GM18951 (cell line): ENCODE measurements around the gene ADPRHL1.
"Not testable (repeated sequence)": the region's sequence is repeated elsewhere in the genome, so short reads cannot be mapped to it uniquely, and the experiment has no call there.

ENCODE experiments used
- POLR2A ChIP-seq: IDR thresholded peaks from 4 replicates; pipeline ENCODE4 v1.6.1; 2011; ENCODE audit warnings: mild to moderate bottlenecking; ENCODE audit not compliant: insufficient read length, insufficient read depth; ENCODE audit errors: extremely low read depth
- in situ Hi-C: fragments of 300-500 bp; cut with MboI; formaldehyde crosslinking; loops from one replicate; pipeline ENCODE4 v1.12.0; 2022; ENCODE audit warnings: low sequenced_read_pairs, mixed read lengths, inconsistent platforms; ENCODE audit not compliant: unreplicated experiment

ADPRHL1 gene

DNA sequence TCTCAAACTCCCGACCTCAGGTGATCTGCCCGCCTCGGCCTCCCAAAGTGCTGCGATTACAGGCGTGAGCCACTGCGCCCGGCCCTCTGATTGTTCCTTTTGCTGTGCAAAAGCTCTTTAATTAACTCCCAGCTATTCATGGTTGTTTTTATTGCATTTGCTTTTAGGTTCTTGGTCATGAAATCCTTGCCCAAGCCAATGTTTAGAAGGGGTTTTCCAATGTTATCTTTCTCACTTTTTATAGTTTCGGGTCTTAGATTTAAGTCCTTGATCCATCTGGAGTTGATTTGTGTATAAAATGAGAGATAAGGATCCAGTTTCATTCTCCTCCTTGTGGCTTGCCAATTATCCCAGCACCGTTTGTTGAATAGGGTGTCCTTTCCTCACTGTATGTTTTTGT lies 70.2 kb downstream of the ADPRHL1 start:
- TF ChIP-seq POLR2A: no peak
- in situ Hi-C loops: no loop called here

DNA sequence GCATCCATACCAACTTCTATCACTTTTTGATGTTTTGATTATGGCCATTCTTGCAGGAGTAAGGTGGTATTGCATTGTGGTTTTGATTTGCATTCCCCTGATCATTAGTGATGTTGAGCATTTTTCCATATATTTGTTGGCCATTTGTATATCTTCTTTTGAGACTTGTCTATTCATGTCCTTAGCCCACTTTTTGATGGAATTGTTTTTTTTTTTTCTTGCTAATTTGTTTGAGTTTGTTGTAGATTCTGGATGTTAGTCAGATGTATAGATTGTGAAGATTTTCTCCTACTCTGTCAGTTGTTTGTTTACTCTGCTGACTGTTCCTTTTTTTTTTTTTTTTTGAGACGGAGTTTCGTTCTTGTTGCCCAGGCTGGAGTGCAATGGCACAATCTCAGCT lies 70.7 kb downstream of the ADPRHL1 start:
- in situ Hi-C loops: not testable (repeated sequence)

DNA sequence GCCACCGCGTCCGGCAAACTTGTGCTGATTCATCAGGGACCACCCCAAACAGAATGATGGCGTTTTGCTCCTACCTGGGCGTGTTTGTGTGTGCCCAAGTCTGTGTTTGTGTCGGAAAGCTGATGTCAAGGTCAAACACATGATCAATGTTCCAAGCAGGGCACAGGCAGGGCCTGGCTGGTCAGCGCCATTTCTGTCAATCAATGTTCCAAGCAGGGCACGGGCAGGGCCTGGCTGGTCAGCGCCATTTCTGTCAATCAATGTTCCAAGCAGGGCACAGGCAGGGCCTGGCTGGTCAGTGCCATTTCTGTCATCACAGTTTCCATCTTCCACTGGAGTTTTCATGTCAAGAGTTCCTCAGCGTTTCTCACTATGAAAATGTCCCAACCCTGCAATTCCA lies 74.5 kb downstream of the ADPRHL1 start:
- no peak for TF ChIP-seq POLR2A
- in situ Hi-C loops: no loop called here

DNA sequence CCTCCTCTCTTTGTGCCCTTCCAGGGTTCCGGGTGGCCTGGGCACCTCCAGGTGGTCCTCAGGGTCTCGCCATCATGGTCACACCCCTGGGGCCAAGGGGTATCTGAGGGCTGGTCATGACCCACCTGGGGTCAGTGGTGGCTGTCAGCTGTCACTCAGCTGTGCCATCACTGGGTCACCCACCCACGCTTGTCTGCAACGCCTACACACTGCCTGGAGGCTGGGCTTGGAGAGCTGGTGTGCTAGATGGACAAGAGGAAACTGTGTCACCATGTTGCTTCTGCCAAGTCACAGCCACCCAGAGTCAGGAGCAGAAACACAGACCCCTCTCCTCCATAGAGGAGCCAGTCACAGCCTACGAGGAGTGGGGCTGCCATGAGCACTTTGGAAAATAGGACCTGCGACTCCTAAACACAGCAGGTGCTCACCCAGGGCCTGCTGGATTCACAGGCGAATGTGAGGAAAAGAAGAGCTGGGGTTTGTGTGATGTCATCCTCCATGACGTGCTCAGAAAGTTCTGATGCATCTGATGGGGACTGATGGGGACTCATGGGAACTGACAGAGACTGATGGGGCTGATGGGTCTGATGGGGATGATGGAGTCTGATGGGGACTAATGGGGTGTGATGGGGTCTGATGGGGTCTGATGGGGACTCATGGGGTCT lies 78.6 kb downstream of the ADPRHL1 start:
- TF ChIP-seq POLR2A: no peak
- in situ Hi-C loops: no loop called here

DNA sequence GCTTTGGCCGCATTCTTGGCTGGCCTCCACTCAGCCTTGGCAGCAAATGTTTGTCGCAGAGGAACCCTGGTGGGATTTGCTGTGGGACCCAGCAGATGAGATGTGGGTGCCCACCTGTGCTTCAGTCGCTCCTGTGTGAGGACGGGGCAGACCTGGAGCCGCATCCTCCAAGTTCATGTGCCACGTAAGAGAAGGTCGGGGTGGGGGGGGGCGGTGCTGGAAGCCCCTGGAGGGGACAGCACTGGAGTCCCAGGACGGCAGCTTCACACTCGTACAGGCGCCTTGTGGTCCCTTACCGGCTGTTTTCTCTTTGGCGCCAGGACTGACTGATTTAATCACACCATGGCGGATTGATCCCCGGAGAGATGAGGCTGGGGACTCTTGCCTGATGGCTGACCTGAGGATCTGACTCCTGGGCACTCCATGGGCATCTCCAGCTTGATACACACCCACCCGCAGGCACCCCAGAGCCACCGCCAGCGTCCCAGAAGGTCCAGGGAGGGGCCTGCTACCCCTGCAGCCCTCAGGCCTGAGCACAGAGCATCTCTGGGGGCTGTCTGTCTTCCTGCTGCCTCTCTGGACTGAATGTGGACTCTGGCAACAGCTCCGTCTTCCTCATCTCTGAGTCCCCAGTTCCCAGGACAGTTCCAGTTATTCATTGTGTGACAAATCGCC lies 79.3 kb downstream of the ADPRHL1 start:
- in situ Hi-C loops: no loop called here
- no peak for TF ChIP-seq POLR2A

DNA sequence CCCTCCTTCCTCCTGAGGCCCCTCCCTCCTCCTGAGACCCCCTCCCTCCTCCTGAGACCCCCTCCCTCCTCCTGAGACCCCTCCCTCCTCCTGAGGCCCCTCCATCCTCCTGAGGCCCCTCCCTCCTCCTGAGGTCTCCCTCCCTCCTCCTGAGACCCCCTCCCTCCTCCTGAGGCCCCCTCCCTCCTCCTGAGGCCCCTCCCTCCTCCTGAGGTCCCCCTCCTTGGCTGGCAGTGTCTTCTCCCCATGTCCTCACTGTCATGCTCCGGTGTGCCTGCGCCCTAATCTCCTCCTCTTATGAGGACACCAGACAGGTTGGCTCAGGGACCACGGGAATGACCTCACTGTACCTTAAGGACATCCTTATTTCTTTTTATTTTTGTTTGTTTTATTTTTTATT lies 81.6 kb downstream of the ADPRHL1 start:
- in situ Hi-C loops: not testable (repeated sequence)

DNA sequence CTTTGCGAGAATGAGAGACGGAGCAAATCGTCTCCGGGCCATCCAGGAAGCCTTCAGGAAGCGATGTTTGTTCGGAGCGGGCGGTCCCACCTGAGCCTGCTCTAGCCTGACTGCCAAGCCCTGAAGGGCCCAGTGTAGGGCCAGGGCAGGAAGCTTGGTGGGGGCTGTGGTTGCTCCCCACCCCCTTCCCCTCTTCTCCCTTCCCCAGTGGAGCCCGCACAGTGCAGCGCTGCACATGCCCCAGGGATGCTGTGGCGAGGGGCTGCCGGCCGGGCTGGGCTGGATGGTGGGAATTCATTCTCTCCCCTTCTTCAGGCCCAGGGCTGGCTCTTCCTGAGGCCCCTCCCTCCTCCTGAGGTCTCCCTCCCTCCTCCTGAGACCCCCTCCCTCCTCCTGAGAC lies 82.2 kb downstream of the ADPRHL1 start:
- in situ Hi-C loops: no loop called here
- no peak for TF ChIP-seq POLR2A

DNA sequence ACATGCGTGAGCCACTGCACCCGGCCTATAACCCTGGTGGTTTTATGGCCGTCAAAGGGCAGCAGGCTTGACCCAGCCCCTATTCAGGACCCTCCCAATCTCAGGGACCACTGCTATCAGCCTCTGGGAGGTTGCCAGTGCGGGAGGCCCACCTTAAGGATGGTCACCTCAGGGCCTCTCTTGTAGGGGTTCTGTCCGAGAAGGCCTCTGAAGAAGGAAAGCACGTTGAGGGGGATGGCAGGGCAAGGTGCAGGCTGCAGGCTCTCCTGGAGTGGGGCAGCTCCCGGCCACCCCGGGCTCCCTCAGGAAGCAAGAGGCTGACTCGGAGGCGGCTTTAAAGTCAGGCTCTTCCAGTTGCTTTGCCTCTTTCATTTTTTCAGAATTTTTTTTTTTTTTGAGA lies 83.4 kb downstream of the ADPRHL1 start:
- in situ Hi-C loops: no loop called here
- no peak for TF ChIP-seq POLR2A

DNA sequence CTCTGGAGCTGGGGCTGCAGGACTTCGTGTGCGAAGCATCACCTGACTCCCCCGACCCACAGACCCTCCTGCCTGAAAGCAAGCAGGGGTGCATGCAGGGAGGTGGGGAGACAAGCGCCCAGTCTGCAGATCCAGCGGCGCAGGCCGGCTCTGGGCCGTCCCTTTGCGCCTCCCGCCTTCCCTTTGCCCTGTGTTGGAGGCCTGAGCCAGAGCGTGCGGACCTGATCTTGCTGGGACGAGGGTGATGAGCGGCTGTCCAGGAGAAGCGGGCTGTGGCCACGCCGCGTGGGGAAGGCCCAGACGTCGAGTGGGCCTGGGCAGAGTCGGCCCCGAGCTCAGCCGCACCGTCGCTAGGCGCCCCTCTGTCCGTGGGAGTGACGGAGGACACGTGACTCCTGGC lies 84.1 kb downstream of the ADPRHL1 start:
- in situ Hi-C loops: no loop called here
- TF ChIP-seq POLR2A: no peak

DNA sequence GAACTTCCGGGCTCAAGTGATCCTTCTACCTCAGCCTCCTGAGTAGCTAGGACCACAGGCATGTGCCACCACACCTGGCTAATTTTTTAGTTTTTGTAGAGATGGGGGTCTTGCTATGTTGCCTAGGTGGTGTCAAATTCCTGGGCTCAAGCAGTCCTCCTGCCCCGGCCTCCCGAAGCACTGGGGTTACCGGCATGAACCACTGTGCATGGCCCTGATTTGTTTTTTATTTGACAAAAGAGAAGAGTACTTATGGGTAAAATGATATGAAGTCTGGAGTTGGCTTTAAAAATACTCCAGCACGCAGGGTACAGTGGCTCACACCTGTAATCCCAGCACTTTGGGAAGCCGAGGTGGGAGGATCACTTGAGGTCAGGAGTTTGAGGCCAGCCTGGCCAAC lies 84.9 kb downstream of the ADPRHL1 start:
- in situ Hi-C loops: not testable (repeated sequence)

DNA sequence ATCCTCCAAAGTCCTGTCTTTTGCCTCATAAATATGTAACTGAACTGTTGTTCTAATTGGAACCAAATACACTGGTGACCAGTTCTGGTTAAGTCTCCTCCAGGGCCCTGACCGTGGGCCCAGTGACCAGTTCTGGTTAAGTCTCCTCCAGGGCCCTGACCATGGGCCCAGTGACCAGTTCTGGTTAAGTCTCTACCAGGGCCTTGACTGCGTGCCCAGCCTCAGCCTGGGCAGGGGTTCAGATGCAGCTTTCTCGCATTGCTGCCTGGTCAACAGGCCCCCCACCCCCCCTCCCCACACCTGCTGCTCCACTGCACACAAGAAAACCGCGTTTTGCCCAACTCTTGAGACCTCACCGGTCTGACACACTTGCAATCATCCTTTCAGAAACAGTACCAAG lies 85.5 kb downstream of the ADPRHL1 start:
- in situ Hi-C loops: no loop called here

DNA sequence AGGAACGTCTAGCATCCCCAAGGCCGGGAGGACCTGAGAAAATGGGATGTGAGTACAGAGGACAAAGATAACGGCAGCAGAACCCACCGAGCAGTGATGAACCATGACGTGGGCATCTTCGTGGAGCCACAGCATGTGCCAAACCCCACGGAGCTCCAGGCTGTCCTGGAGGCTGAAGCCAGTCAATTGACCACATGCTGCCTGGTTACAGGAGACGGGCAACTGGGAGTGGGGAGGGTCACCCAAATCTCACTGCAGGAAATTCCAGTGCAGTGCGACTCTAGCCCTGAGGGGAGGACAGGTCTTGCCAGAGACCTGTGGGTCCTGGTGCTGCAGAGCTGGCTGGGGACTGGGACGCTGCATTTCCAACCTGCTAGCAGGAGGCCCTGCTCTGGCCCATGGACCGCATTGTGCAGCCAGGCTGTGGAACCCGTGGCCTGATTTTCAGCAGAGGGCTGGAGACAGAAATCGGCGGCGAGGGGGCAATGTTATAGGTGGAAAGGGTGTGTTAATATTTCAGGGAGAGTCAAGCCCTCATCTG lies 86.2 kb downstream of the ADPRHL1 start:
- TF ChIP-seq POLR2A: no peak

More for the DNA sequence above, 85.5 kb downstream of the ADPRHL1 start:
- TF ChIP-seq POLR2A: no peak

DNA sequence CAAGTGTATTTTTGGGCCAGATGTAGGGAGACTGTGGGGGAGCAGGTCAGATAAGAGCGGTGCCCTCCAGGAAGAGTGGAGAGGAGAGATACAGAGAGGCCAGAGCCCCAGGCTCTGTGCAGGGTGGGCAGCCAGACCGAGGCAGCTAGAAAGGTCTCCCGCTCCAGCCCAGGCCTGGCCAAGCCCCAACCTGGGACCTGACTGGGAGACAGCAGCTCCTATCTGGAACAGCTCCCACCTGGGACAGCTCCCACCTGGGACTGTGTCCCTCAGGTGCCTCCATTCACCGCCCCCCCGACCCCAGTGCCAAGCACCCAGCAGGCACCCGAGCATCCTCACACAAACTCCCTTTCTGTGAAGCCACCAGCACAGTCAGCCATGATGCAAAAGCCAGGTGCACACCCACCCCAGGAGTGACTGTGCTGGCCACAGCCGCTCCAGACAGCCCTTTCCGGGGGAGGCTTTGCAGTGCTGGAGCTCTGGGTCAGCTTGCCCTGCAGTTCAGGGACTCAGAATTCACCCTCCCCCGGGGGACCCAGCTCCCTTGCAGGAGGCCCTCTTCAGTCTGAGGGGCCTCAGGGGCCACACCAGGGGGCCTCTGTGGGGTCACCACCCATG lies 87.2 kb downstream of the ADPRHL1 start:
- in situ Hi-C loops: no loop called here
- no peak for TF ChIP-seq POLR2A

More for the DNA sequence above, 86.2 kb downstream of the ADPRHL1 start:
- in situ Hi-C loops: no loop called here

DNA sequence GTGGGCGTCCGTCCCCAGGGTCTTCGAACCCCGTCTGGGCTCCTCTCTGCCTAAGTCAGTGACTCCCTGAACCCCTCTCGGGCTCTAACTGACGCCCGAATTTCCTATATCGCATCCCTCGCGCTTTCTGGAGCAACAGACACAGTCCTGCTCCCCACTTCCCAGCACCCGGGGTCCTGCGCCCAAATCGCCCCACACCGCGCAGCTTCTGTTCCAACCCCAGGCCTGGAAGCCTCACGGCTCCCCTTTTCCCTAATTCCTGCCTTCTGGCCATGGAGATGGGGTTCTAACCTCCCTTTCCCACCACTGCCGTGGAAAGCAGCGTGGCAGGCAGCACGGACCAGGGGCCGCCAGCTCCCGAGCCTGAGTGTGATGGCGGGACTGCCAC lies 87.7 kb downstream of the ADPRHL1 start:
- in situ Hi-C loops: no loop called here
- TF ChIP-seq POLR2A: no peak
